22Rv1 (cell line): Measurements from ENCODE around the gene CHD9.
A peak's percentile ranks its signal among the peaks of the same experiment; 100 is the strongest.

Experiments
- ZFX ChIP-seq: fragments of 450-650 bp; IDR thresholded peaks from 2 replicates; pipeline ENCODE4 v1.6.1; 2017; ENCODE audit warnings: antibody characterized with exemption, borderline replicate concordance
- TF ChIP-seq, protein P1 (sequence below): fragments of 450-650 bp; IDR thresholded peaks from 2 replicates; pipeline ENCODE4 v1.5.1; 2017; ENCODE audit warnings: mild to moderate bottlenecking

DNA sequence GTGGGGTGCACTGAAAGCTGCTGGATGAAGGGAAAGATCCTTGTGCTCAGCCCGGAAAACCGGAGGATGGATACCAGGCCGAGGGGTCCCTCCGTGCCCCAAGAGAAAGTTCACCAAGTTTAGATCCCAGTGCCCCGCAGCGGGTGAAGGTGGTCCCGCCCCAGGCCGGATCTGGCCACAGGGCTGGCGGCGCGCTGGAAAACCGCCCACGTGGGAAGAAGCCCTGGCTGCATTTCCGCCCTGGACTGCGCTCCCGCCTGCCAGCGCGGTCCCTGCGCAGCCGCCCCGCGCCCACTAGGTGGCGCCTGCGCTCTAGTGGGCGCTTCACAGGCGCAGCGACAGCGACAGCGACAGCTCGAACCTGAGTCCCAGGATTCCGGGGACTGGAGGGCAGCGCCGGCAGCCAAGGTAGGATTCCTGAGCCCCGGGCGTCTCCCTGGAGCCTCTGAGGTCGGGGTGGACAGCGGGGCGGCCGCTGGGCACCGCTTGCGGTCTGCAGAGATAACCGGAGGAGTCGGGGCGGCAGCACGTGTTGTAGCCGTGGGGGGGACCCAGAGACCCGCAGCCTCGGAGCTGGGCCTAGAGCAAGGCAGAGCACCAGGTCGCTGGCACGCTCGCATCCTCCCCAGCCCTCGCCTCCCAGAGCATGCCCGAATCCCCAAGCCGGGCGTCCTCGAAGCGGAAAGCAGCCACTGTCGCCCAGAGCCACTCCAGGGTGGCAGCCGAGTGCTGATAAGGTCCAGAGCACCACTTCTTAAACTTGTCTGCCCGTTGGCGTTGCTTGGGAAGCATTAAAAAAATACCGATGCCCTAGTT lies at the start of gene CHD9:
- TF ChIP-seq, protein P1, sequence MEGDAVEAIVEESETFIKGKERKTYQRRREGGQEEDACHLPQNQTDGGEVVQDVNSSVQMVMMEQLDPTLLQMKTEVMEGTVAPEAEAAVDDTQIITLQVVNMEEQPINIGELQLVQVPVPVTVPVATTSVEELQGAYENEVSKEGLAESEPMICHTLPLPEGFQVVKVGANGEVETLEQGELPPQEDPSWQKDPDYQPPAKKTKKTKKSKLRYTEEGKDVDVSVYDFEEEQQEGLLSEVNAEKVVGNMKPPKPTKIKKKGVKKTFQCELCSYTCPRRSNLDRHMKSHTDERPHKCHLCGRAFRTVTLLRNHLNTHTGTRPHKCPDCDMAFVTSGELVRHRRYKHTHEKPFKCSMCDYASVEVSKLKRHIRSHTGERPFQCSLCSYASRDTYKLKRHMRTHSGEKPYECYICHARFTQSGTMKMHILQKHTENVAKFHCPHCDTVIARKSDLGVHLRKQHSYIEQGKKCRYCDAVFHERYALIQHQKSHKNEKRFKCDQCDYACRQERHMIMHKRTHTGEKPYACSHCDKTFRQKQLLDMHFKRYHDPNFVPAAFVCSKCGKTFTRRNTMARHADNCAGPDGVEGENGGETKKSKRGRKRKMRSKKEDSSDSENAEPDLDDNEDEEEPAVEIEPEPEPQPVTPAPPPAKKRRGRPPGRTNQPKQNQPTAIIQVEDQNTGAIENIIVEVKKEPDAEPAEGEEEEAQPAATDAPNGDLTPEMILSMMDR, result peak; percentile 99
- no peak for TF ChIP-seq ZFX
